AG09309 (cell line): ENCODE results near the gene ST6GALNAC1.

Experiments used
- DNase-seq: peaks from one replicate; pipeline ENCODE4 v3.0.0-alpha.2; 2010; ENCODE audit warnings: low read depth
- H3K4me3 ChIP-seq: 2 replicates; pipeline ENCODE4 v1.5.1; 2011; ENCODE audit warnings: mild to moderate bottlenecking, low read depth, low read length, moderate library complexity; ENCODE audit not compliant: control insufficient read depth
- TF ChIP-seq, protein P1 (sequence below): IDR thresholded peaks from 2 replicates; pipeline ENCODE4 v1.5.1; 2011; ENCODE audit warnings: mild to moderate bottlenecking, low read depth, low read length, inconsistent platforms; ENCODE audit not compliant: insufficient read depth, control insufficient read depth; ENCODE audit errors: missing control alignments

ST6GALNAC1 gene

DNA sequence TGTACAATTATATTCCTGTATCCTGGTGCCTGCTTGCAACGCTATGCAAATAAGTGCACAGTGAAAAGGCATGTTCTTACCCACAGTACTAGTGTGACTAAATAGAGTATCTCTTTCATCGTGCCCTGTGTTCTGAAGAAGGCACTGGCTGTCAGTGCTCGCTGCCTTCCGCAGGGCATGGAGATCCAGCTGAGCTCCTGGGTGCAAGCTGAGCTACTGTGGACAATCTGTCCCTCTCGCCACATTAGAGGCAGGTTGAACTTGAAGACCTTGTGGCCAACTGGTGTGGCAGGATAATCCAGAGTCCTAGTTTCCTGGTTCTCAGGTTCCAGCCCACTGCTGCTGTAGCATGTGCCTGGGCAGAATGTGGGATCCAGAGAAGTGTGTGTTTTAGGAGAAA is 1.9 kb upstream of the ST6GALNAC1 start:
- DNase-seq, result no peak
- TF ChIP-seq, protein P1, sequence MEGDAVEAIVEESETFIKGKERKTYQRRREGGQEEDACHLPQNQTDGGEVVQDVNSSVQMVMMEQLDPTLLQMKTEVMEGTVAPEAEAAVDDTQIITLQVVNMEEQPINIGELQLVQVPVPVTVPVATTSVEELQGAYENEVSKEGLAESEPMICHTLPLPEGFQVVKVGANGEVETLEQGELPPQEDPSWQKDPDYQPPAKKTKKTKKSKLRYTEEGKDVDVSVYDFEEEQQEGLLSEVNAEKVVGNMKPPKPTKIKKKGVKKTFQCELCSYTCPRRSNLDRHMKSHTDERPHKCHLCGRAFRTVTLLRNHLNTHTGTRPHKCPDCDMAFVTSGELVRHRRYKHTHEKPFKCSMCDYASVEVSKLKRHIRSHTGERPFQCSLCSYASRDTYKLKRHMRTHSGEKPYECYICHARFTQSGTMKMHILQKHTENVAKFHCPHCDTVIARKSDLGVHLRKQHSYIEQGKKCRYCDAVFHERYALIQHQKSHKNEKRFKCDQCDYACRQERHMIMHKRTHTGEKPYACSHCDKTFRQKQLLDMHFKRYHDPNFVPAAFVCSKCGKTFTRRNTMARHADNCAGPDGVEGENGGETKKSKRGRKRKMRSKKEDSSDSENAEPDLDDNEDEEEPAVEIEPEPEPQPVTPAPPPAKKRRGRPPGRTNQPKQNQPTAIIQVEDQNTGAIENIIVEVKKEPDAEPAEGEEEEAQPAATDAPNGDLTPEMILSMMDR, result no peak
- H3K4me3 ChIP-seq, result no peak overlapping the region

DNA sequence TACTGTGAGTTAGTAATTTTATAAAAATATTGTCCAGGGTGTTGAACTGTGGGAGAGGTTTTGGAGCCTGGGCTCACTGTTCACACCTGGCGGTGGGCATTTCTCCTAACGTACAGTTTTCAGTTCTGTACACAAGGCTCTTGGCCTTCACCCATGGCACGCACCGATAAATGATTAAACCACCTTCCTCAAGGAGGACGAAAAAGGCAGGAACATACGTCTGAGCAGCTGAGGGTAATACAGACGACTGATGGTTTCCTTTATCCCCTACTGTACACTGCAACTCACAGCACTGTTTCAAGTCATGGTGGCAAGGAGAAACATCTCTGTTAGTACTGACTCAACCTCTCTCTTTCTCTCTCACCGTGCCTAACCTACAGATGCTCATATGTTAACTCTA is 1.4 kb upstream of the ST6GALNAC1 start:
- no peak overlapping the region for H3K4me3 ChIP-seq
- DNase-seq, result no peak
- TF ChIP-seq, protein P1, result no peak

DNA sequence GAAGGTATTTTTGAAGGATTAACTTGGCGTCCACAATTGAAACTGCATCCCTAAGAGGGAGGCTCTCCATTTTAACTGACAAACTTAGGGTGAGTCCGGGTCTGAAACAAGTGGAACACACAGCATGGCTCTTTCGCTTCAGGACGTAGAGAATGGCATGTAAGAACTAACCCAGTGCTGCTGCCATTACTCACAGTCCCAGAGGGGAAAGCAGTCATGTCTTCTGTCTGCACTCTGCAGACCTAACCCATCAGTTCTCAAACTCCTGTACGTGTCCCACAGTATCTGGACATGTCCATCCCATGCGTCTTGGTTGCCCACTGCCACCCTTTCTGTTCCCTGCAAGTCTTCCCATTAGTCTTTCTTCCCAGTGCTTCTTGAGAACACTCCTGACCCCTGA is 563 bp downstream of the ST6GALNAC1 start:
- DNase-seq, result no peak
- TF ChIP-seq, protein P1, result no peak
- no peak overlapping the region for H3K4me3 ChIP-seq

DNA sequence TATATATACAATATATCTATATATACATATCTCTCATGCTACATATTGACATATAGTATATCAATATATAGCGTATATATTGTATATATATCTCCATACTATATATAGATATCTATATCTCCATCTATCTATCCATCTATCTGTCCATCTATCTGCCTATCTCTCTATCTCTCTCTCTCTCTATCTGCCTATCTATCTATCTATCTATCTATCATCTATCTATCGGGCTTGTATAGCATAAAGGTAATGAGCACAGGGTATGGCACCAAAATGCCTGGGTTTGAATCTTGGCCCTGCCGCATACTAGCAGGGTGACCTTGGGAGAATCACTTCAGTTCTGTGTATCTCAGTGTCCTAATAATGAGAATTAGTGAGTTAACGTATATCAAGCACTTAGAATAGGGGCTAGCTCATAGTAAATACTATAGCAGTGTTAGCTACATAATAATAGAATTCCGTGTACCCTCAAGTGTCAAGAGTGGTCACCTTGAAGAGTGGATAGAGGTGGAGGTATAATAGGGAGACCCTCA is 1.5 kb downstream of the ST6GALNAC1 start:
- H3K4me3 ChIP-seq, result no peak overlapping the region
- TF ChIP-seq, protein P1, result no peak
- no peak for DNase-seq

DNA sequence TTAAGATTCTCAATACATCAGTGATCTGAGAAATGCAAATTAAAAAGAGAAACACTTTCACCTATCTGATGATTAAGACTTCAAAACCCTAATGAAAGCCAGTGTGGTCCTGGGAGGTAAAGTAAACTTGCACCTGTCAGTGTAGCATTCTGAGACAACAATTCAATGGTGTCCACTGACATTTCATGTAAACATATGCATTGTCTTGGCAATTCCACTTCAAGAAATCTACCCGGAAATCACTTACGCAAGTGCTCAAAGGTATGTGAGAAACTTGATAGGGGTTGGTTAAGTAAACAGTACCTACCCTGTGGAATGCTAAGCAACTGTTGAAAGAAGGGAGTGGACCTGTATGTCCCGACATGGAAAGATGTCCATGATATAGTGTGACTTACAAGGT is 2.1 kb downstream of the ST6GALNAC1 start:
- no peak overlapping the region for H3K4me3 ChIP-seq
- TF ChIP-seq, protein P1, result no peak
- no peak for DNase-seq

DNA sequence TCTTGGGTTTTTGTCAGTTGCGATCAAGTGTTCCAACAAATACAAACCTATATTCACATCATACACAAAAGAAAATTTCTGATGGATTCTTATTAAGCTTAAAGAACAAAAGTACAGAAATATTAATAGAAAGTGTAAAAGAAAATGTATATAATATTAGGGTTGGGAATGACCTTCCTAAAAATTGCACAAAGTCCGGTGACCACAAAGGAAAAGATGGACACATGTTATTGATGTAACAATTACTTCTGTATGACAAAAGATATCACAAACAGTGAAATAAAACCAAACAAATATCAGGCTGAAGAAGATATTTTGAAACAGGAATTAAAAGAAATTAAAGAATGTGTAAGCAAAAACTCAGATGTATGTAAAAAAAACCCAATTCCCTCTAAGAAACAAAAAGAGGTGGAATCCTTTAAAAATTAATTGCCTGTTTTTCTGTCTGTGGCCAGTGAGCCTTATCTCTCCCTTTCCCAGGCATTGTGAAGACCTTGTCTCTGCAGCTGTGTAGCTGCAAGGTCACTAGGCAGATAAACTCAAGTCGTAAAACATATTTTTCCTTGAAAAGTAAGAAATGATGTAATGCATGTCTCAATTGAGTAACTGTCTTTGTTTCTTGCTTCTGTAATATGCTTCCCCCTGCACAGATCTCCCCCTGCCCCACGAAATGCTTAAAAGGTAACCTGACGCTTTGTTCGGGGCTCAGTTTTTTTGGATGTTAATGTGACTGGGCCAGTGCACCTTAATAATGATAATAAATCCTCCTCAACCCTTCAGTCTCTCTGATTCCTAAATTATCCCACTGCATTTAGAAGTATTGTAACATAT is 2.8 kb downstream of the ST6GALNAC1 start:
- no peak overlapping the region for H3K4me3 ChIP-seq
- TF ChIP-seq, protein P1, result no peak
- DNase-seq, result no peak
